C4-2B (cell line): Measurements from ENCODE around the gene ZNF670.

Experiments
- CTCF ChIP-seq: fragments of 450-650 bp; conservative IDR thresholded peaks from 2 replicates; pipeline ENCODE4 v1.5.1; 2017; ENCODE audit warnings: mild to moderate bottlenecking
- ZFX ChIP-seq: fragments of 450-650 bp; IDR thresholded peaks from 2 replicates; pipeline ENCODE4 v1.6.1; 2017

DNA sequence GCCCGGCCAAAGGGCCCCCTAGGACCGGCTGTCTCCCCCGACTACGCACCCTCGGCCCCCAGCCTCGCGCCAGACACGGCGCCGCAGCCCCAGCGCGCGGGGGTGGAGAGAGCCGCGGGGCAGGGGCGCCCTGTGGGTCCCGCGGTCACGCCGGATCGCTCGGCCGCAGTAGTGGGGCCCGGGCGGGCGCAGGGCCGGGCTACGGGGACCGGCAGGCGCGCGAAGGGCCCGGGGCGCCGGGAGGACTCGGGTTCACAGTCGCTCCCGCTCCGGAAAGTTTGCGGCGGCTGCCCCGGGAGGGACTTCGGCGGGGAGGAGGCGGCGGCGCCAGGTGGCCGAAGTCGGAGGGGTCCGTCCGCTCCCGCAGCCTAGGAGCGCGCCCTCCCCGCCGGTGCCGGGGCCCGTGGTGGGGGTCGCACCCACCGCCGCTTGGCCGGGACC is 32.7 kb upstream of the ZNF670 start:
- no peak for TF ChIP-seq CTCF
- no peak for TF ChIP-seq ZFX
